Endothelial cell of umbilical vein (primary cell): ENCODE results near the gene RAI2. TPM values are rescaled to one million over a fixed set of nuclear protein-coding genes. Genes with fewer than 3 reads are reported as not detected.

Source experiments
- BruUV-seq: library from RNA; stranded (reverse); fragments of 400-500 nt; replicated peaks from 2 replicates; lab custom pipeline; 2021; lab: Mats Ljungman, UMichigan
- CTCF ChIA-PET: fragments of 300-600, 350-600 bp; sonication (Branson Sonifier 250); formaldehyde crosslinking; loops from one replicate; lab custom pipeline; 2021; ENCODE audit warnings: antibody characterized with exemption, inconsistent platforms; lab: Charles Lee
- POLR2A ChIA-PET: fragments of 300-600, 350-600 bp; sonication (Branson Sonifier 250); formaldehyde crosslinking; loops from one replicate; lab custom pipeline; 2021; ENCODE audit warnings: antibody characterized with exemption, inconsistent platforms; lab: Charles Lee
- DNase-seq: peaks from one replicate; pipeline ENCODE4 v3.0.0-alpha.2; 2011; ENCODE audit warnings: low read depth, low spot score
- FAIRE-seq: peaks from 2 replicates; lab custom pipeline; 2011; peaks lifted over from hg19 to GRCh38; lab: Jason Lieb, UNC
- H2AFZ ChIP-seq: 2 replicates; pipeline ENCODE4 v1.6.0; 2012; ENCODE audit warnings: low read depth, low read length, control low read depth, inconsistent platforms
- H3K27ac ChIP-seq: 2 replicates; pipeline ENCODE4 v1.5.1; 2011; ENCODE audit warnings: low read depth, mild to moderate bottlenecking, control low read depth, low read length, moderate library complexity; ENCODE audit not compliant: insufficient read depth
- H3K27me3 ChIP-seq, 2 experiments: 2 replicates each; pipeline versions ENCODE4 v1.6.0 to v1.6.1; 2011; ENCODE audit warnings: low read length in 2 of 2, mixed read lengths in 1 of 2; ENCODE audit not compliant: control insufficient read depth in 2 of 2, insufficient read depth in 2 of 2
- H3K36me3 ChIP-seq, 2 experiments: 2 replicates in 1 of 2; 3 replicates in 1 of 2; pipeline ENCODE4 v1.5.1; 2011; ENCODE audit warnings: low read length in 2 of 2, mild to moderate bottlenecking in 1 of 2, moderate library complexity in 1 of 2; ENCODE audit not compliant: control insufficient read depth in 2 of 2, insufficient read depth in 2 of 2; ENCODE audit errors: extremely low read depth in 1 of 2
- H3K4me1 ChIP-seq: 3 replicates; pipeline ENCODE4 v1.5.1; 2011; ENCODE audit warnings: mild to moderate bottlenecking, low read length; ENCODE audit not compliant: control insufficient read depth, insufficient read depth; ENCODE audit errors: extremely low read depth
- H3K4me2 ChIP-seq: 2 replicates; pipeline ENCODE4 v1.6.1; 2011; ENCODE audit warnings: low read length, control low read depth, mixed read lengths; ENCODE audit not compliant: insufficient read depth
- H3K4me3 ChIP-seq, 3 experiments: fragments of 200-600 bp in 1 of 3; sonication (generic), shearing (Covaris generic) in 1 of 3; replicated peaks in 1 of 3; 2 replicates each; pipeline ENCODE4 v1.5.1; 2011 to 2016; ENCODE audit warnings: control low read depth in 3 of 3, low read length in 3 of 3, mild to moderate bottlenecking in 2 of 3, inconsistent platforms in 1 of 3, low read depth in 1 of 3, moderate library complexity in 1 of 3; ENCODE audit not compliant: insufficient read depth in 1 of 3
- H3K79me2 ChIP-seq: 2 replicates; pipeline ENCODE4 v1.6.0; 2012; ENCODE audit warnings: low read length, inconsistent platforms; ENCODE audit not compliant: control insufficient read depth, insufficient read depth
- H3K9ac ChIP-seq: replicated peaks from 2 replicates; pipeline ENCODE3; 2011; ENCODE audit warnings: low read length, control low read depth; ENCODE audit not compliant: insufficient read depth; ENCODE audit errors: extremely low read depth
- H3K9me1 ChIP-seq: replicated peaks from 3 replicates; pipeline ENCODE4 v1.6.0; 2011; ENCODE audit warnings: mild to moderate bottlenecking, low read length; ENCODE audit not compliant: control insufficient read depth, insufficient read depth; ENCODE audit errors: extremely low read depth
- H3K9me3 ChIP-seq: replicated peaks from 2 replicates; pipeline ENCODE4 v1.5.1; 2012; ENCODE audit warnings: low read length, inconsistent platforms; ENCODE audit not compliant: control insufficient read depth, insufficient read depth
- H4K20me1 ChIP-seq: replicated peaks from 2 replicates; pipeline ENCODE3; 2011; ENCODE audit warnings: mild to moderate bottlenecking, low read length; ENCODE audit not compliant: control insufficient read depth, insufficient read depth; ENCODE audit errors: extremely low read depth
- CTCF ChIP-seq, 2 donors: IDR thresholded peaks; 1 replicate in 1 of 2; 2 replicates in 1 of 2; pipeline ENCODE4 v1.5.1; 2011; ENCODE audit warnings: low read length in 2 of 2, mild to moderate bottlenecking in 2 of 2, moderate library complexity in 2 of 2, control low read depth in 1 of 2, inconsistent platforms in 1 of 2, low read depth in 1 of 2; ENCODE audit not compliant: insufficient read depth in 1 of 2; ENCODE audit errors: extremely low read depth in 1 of 2
- EZH2 ChIP-seq: IDR thresholded peaks from 2 replicates; pipeline ENCODE4 v1.6.1; 2012; ENCODE audit warnings: borderline replicate concordance, low read depth, mild to moderate bottlenecking, moderate library complexity, low read length, inconsistent platforms; ENCODE audit not compliant: severe bottlenecking
- FOS ChIP-seq: IDR thresholded peaks from 2 replicates; pipeline ENCODE4 v1.6.1; 2011; ENCODE audit warnings: mild to moderate bottlenecking, low read length, moderate library complexity, borderline replicate concordance; ENCODE audit not compliant: insufficient read depth
- GATA2 ChIP-seq: IDR thresholded peaks from 2 replicates; pipeline ENCODE4 v1.7.0; 2011; ENCODE audit warnings: low read depth, mild to moderate bottlenecking, moderate library complexity, mixed read lengths, low read length; ENCODE audit not compliant: insufficient read length, insufficient read depth
- MYC ChIP-seq: IDR thresholded peaks from one replicate; pipeline ENCODE4 v1.6.1; 2011; ENCODE audit warnings: mild to moderate bottlenecking, low read depth, low read length
- POLR2A ChIP-seq: IDR thresholded peaks from 2 replicates; pipeline ENCODE4 v1.6.1; 2012; ENCODE audit warnings: low read depth, mild to moderate bottlenecking, control low read depth, low read length
- dilution Hi-C: fragments of 300-500 bp; cut with MboI; formaldehyde crosslinking; loops from one replicate; pipeline ENCODE4 v1.15.0; 2019; ENCODE audit warnings: low sequenced_read_pairs; ENCODE audit not compliant: extremely low pct_ligation_motif_present
- intact Hi-C: fragments of 100-400 bp; cut with micrococcal nuclease; formaldehyde crosslinking; loops from one replicate; pipeline ENCODE4 v1.10.0; 2022
- polyA plus RNA-seq, 4 experiments: library from polyadenylated mRNA; depleted of rRNA in 3 of 4; stranded (reverse) in 3 of 4; unstranded in 1 of 4; fragments of >200 nt; gene quantifications; 2 replicates each; pipeline versions ENCODE4 v1.2.1 to v1.2.3, GENCODE V29; 2011 to 2012; ENCODE audit warnings: missing spikeins in 1 of 4
- total RNA-seq: library from RNA; stranded (reverse); gene quantifications from 2 replicates; pipeline ENCODE4 v1.2.3, GENCODE V29; 2021

RAI2 gene
- total and polyA plus RNA-seq, 2 donors (not counting 3 experiments of a cell fraction or from before 2014, with no cell fraction given) = 0.19 to 0.91 TPM

GRCh38 chrX:17826609-17827496 lies 34.2 kb downstream of the RAI2 start:
- TF ChIP-seq CTCF (IDR thresholded peaks at IDR 0.05; ENCODE audit: extremely low read depth in 1 of 2, insufficient read depth in 1 of 2, low read depth in 1 of 2, low read length in 2 of 2) (no peak), EZH2 (no peak), FOS (no peak), POLR2A (no peak), GATA2 (no peak), MYC (no peak)
- H3K4me3 ChIP-seq = no peak overlapping the region
- no peak for DNase-seq
- ChIA-PET CTCF (no interaction called here), POLR2A (no interaction called here)
- H3K36me3 ChIP-seq = no peaks in the 10 kb centered on the region
- H3K9ac ChIP-seq = no peak overlapping the region
- BruUV-seq = no TSS peak
- H3K9me3 ChIP-seq = no peaks in the 10 kb centered on the region
- H4K20me1 ChIP-seq = no peaks in the 10 kb centered on the region
- H3K4me1 ChIP-seq = no peaks in the 10 kb centered on the region
- FAIRE-seq = no peak
- no peak overlapping the region for H3K4me2 ChIP-seq
- H3K27ac ChIP-seq = no peak overlapping the region
- no peaks in the 10 kb centered on the region for H3K79me2 ChIP-seq
- intact Hi-C loops (no loop called here), dilution Hi-C loops (no loop called here)
- no peaks in the 10 kb centered on the region for H3K27me3 ChIP-seq
- no peak overlapping the region for H2AFZ ChIP-seq
- no peaks in the 10 kb centered on the region for H3K9me1 ChIP-seq
